Gastrocnemius medialis (tissue), 4 donors: Measurements from ENCODE around the gene H2AZ1. TPM values are rescaled to one million over a fixed set of nuclear protein-coding genes. Genes with fewer than 3 reads are reported as not detected.
A peak's percentile ranks its signal among the peaks of the same experiment; 100 is the strongest.
"Not testable (repeated sequence)": the region's sequence is repeated elsewhere in the genome, so short reads cannot be mapped to it uniquely, and the experiment has no call there.

Source experiments
- ATAC-seq, 2 donors: fragments of 150-250 bp; one replicate each; pipeline ENCODE4 v1.9.1; 2016
- DNase-seq, 2 donors: peaks; one replicate each; pipeline ENCODE4 v3.0.0-alpha.2; 2019
- H3K27ac ChIP-seq, 4 donors: fragments of 200-600 bp; sonication (generic); 1 replicate in 1 of 4; 2 replicates in 3 of 4; pipeline ENCODE4 v1.5.1; 2016 to 2018; ENCODE audit warnings: mild to moderate bottlenecking in 2 of 4, moderate library complexity in 1 of 4
- H3K27me3 ChIP-seq, 3 donors: fragments of 200-600 bp; sonication (generic) in 2 of 3; 1 replicate in 1 of 3; 2 replicates in 2 of 3; pipeline versions ENCODE4 v1.5.1 to v1.6.0; 2016 to 2019; ENCODE audit warnings: mild to moderate bottlenecking in 1 of 3, moderate library complexity in 1 of 3
- H3K36me3 ChIP-seq, 2 donors: fragments of 200-600 bp; sonication (generic) in 1 of 2; one replicate each; pipeline ENCODE4 v1.5.1; 2017 to 2018
- H3K4me1 ChIP-seq, 2 donors: fragments of 200-600 bp; sonication (generic) in 1 of 2; one replicate each; pipeline ENCODE4 v1.5.1; 2016 to 2017; ENCODE audit warnings: mild to moderate bottlenecking in 2 of 2
- H3K4me3 ChIP-seq, 4 donors: fragments of 200-600 bp; sonication (generic) in 3 of 4; 1 replicate in 1 of 4; 2 replicates in 3 of 4; pipeline ENCODE4 v1.5.1; 2016 to 2019; ENCODE audit warnings: mild to moderate bottlenecking in 2 of 4
- H3K9me3 ChIP-seq, 3 donors: fragments of 200-600 bp; sonication (generic) in 2 of 3; 1 replicate in 1 of 3; 2 replicates in 2 of 3; pipeline ENCODE4 v1.5.1; 2016 to 2019
- CTCF ChIP-seq, 5 experiments: fragments of 450-650 bp in 3 of 5; fragments of 200-600 bp in 2 of 5; sonication (generic) in 2 of 5; IDR thresholded peaks in 4 of 5; conservative IDR thresholded peaks in 1 of 5; 1 replicate in 4 of 5; 2 replicates in 1 of 5; pipeline ENCODE4 v1.5.1; 2016 to 2019; ENCODE audit warnings: antibody characterized with exemption in 5 of 5, mild to moderate bottlenecking in 3 of 5, moderate library complexity in 3 of 5
- POLR2A ChIP-seq, 2 donors: fragments of 450-650 bp; IDR thresholded peaks; one replicate each; pipeline ENCODE4 v1.6.1; 2017; ENCODE audit warnings: antibody characterized with exemption in 2 of 2, mild to moderate bottlenecking in 2 of 2, moderate library complexity in 2 of 2
- in situ Hi-C, 4 donors: fragments of 200-750 bp; cut with MboI; loops; one replicate each; pipeline versions ENCODE4 v1.15.0 to v1.8.0; 2017; ENCODE audit warnings: low sequenced_read_pairs in 4 of 4
- intact Hi-C: fragments of 100-400 bp; cut with DNase I; formaldehyde crosslinking; loops from one replicate; pipeline ENCODE4 v1.15.1; 2023; ENCODE audit warnings: low total_unique reads
- total RNA-seq, 4 donors: library from RNA; depleted of rRNA; stranded (reverse); fragments of >200 nt; gene quantifications; one replicate each; pipeline versions ENCODE4 v1.1.0 to v1.2.3, GENCODE V29; 2016

H2AZ1 gene
- total RNA-seq, 4 donors from 2014 or later, result 176 to 316 (median 193) TPM

GRCh38 chr4:99960648-99961047 lies 10.6 kb upstream of the H2AZ1 start:
- no peaks in the 10 kb centered on the region for H3K36me3 ChIP-seq
- no peaks in the 10 kb centered on the region for H3K4me1 ChIP-seq
- no peak for ATAC-seq
- no peak for TF ChIP-seq POLR2A (IDR thresholded peaks at IDR 0.05)
- H3K4me3 ChIP-seq, result no peak overlapping the region
- no peak overlapping the region for H3K27ac ChIP-seq
- DNase-seq, result no peak
- intact Hi-C loops, result no loop called here
- H3K27me3 ChIP-seq, result no peaks in the 10 kb centered on the region
- no peaks in the 10 kb centered on the region for H3K9me3 ChIP-seq
- in situ Hi-C loops, result loop anchor here in 1 of 4 donors (25.0 kb wide), 1 partner anchor 398 kb away; the partner anchor contains the start of genes MTTP and TRMT10A

- H3K27me3 ChIP-seq, H3K9me3 ChIP-seq, H3K4me3 ChIP-seq, H3K27ac ChIP-seq, ATAC-seq, DNase-seq, H3K36me3 ChIP-seq, H3K4me1 ChIP-seq: not testable (repeated sequence)
- intact Hi-C loops (loop anchor here (10.0 kb wide), 1 partner anchor 303 kb away; the partner anchor contains the start of gene C4orf54), in situ Hi-C loops (loop anchor here in 2 of 4 donors (10.0 to 25.0 kb wide), 2 partner anchors 63 to 396 kb away; partner anchors contain the start of genes LAMTOR3 (in 1 of the 2), MTTP (in 1 of the 2) and TRMT10A (in 1 of the 2))
These were observed 8.1 kb upstream of the H2AZ1 start for GRCh38 chr4:99958207-99958606.

GRCh38 chr4:99950913-99951254 lies 809 bp upstream of the H2AZ1 start:
- no peak for TF ChIP-seq CTCF (IDR thresholded peaks at IDR 0.05 in 4 of 5, conservative IDR thresholded peaks at IDR 0.05 in 1 of 5)
- Histone ChIP-seq H3K27me3 (no peaks in the 10 kb centered on the region), H3K4me1 (peaks cover 20 to 26% of the 10 kb centered on the region in 2 donors), H3K9me3 (no peaks in the 10 kb centered on the region), H3K36me3 (peaks cover 0 to 13% of the 10 kb centered on the region in 2 donors), H3K27ac (peak overlapping the region; percentile 96 to 98 (median 98)), H3K4me3 (peak overlapping the region; percentile 84 to 95 (median 89))
- ATAC-seq, result no peak
- no peak for DNase-seq
- in situ Hi-C loops, result loop anchor here in 2 of 4 donors (10.0 to 25.0 kb wide), 2 partner anchors 56 to 389 kb away; partner anchors contain the start of genes LAMTOR3 (in 1 of the 2), MTTP (in 1 of the 2) and TRMT10A (in 1 of the 2)
- intact Hi-C loops, result loop anchor here (1.0 to 10.0 kb wide), 4 partner anchors 296 to 1690 kb away; partner anchors contain the start of genes ADH1B, C4orf54 and RAP1GDS1

- H3K36me3 ChIP-seq, result peaks cover 0 to 13% of the 10 kb centered on the region in 2 donors
- peak overlapping the region; percentile 79 to 95 (median 86) for H3K4me3 ChIP-seq
- H3K4me1 ChIP-seq, result peaks cover 30 to 40% of the 10 kb centered on the region in 2 donors
- in situ Hi-C loops (loop anchor here (5.0 to 25.0 kb wide), 3 partner anchors 55 to 387 kb away; partner anchors contain the start of genes TRMT10A (in 3 of the 4), LAMTOR3 (in 1 of the 4) and MTTP (in 1 of the 4)), intact Hi-C loops (loop anchor here (1.0 to 10.0 kb wide), 5 partner anchors 55 to 1395 kb away; partner anchors contain the start of genes EIF4E, LAMTOR3 and PPP3CA)
- H3K27me3 ChIP-seq, result no peaks in the 10 kb centered on the region
- TF ChIP-seq POLR2A (IDR thresholded peaks at IDR 0.05) (no peak), CTCF (IDR thresholded peaks at IDR 0.05 in 4 of 5, conservative IDR thresholded peaks at IDR 0.05 in 1 of 5) (peak; percentile 73 to 93 (median 80))
- H3K9me3 ChIP-seq, result no peaks in the 10 kb centered on the region
- H3K27ac ChIP-seq, result peak overlapping the region; percentile 96 to 98 (median 98)
- ATAC-seq (peak; percentile 56 to 67), DNase-seq (peak; percentile 81 to 89)
These were observed 759 bp downstream of the H2AZ1 start for GRCh38 chr4:99949034-99949998.

GRCh38 chr4:99947608-99948007 lies 2.5 kb downstream of the H2AZ1 start:
- no peak overlapping the region for H3K4me3 ChIP-seq
- no peak for DNase-seq
- H3K27ac ChIP-seq, result peak overlapping the region; percentile 90 to 98 (median 97)
- peaks cover 0 to 13% of the 10 kb centered on the region in 2 donors for H3K36me3 ChIP-seq
- TF ChIP-seq CTCF (IDR thresholded peaks at IDR 0.05 in 4 of 5, conservative IDR thresholded peaks at IDR 0.05 in 1 of 5) (no peak), POLR2A (IDR thresholded peaks at IDR 0.05) (no peak)
- H3K27me3 ChIP-seq, result no peaks in the 10 kb centered on the region
- ATAC-seq, result no peak
- no peaks in the 10 kb centered on the region for H3K9me3 ChIP-seq
- peaks cover 36 to 46% of the 10 kb centered on the region in 2 donors for H3K4me1 ChIP-seq
- in situ Hi-C loops (loop anchor here (5.0 to 25.0 kb wide), 3 partner anchors 53 to 385 kb away; partner anchors contain the start of genes TRMT10A (in 3 of the 4), LAMTOR3 (in 1 of the 4) and MTTP (in 1 of the 4)), intact Hi-C loops (loop anchor here (2.0 to 10.0 kb wide), 3 partner anchors 315 to 1397 kb away; partner anchors contain the start of genes EIF4E and PPP3CA)
